ENCODE results near the gene DIMT1. TPM values are rescaled to one million over a fixed set of nuclear protein-coding genes. Genes with fewer than 3 reads are reported as not detected.

The DIMT1 gene
- total RNA-seq: 10 to 100 TPM; 26.9 to 29.0 TPM

GRCh38 chr5:62403411-62404250 lies at the start of gene DIMT1:
DIMT1 (minus strand) TSS chr5:62403905; CDS start chr5:62403772, 133 bp downstream.
- peak within 1 kb of the TSS; percentile 92 for H3K4me3 Mint-ChIP-seq
- peaks cover 16% of the 10 kb centered on the region for H3K36me3 Mint-ChIP-seq

GRCh38 chr5:62450259-62450658 lies 46.6 kb upstream of the DIMT1 start:
- DNase-seq: no peak
- POLR2A ChIA-PET: no interaction called here
- H3K27me3 Mint-ChIP-seq: no peaks in the 10 kb centered on the region
- no peak overlapping the region for H3K27ac Mint-ChIP-seq
- H3K9me3 Mint-ChIP-seq: no peaks in the 10 kb centered on the region
- no peak overlapping the region for H3K4me3 Mint-ChIP-seq
- no peak for ATAC-seq (ENCODE audit: low read depth)
- H3K36me3 Mint-ChIP-seq: peaks cover 3% of the 10 kb centered on the region
- H3K4me1 Mint-ChIP-seq: peaks cover 1% of the 10 kb centered on the region

More at GRCh38 chr5:62403411-62404250, at the start of gene DIMT1:
- Mint-ChIP-seq H3K9me3 (no peaks in the 10 kb centered on the region), H3K4me1 (peaks cover 24% of the 10 kb centered on the region), H3K27ac (peak within 1 kb of the TSS; percentile 95), H3K27me3 (no peaks in the 10 kb centered on the region)
- ATAC-seq (ENCODE audit: low read depth): peak; percentile 94
- peak; percentile 91 for DNase-seq
- POLR2A ChIA-PET: interaction anchor here (0.6 to 4.0 kb wide), 13 partner anchors 9 to 1240 kb away, joined by 3 to 55 read pairs (median 4); partner anchors contain the start of genes IPO11 and KIF2A

- POLR2A ChIA-PET: no interaction called here
- no peaks in the 10 kb centered on the region for H3K9me3 Mint-ChIP-seq
- H3K27ac Mint-ChIP-seq: no peak overlapping the region
- ATAC-seq (ENCODE audit: low read depth) (no peak), DNase-seq (no peak)
- H3K4me3 Mint-ChIP-seq: no peak overlapping the region
- H3K4me1 Mint-ChIP-seq: peaks cover 1% of the 10 kb centered on the region
- H3K27me3 Mint-ChIP-seq: no peaks in the 10 kb centered on the region
- peaks cover 3% of the 10 kb centered on the region for H3K36me3 Mint-ChIP-seq
These were observed 44.8 kb upstream of the DIMT1 start for GRCh38 chr5:62448528-62448927.

- H3K27ac Mint-ChIP-seq: no peak overlapping the region
- no peaks in the 10 kb centered on the region for H3K36me3 Mint-ChIP-seq
- DNase-seq (no peak), ATAC-seq (ENCODE audit: low read depth) (no peak)
- H3K4me3 Mint-ChIP-seq: no peak overlapping the region
- H3K4me1 Mint-ChIP-seq: peaks cover 3% of the 10 kb centered on the region
- no peaks in the 10 kb centered on the region for H3K9me3 Mint-ChIP-seq
- H3K27me3 Mint-ChIP-seq: no peaks in the 10 kb centered on the region
- POLR2A ChIA-PET: no interaction called here
These were observed 28.9 kb upstream of the DIMT1 start for GRCh38 chr5:62432621-62433064.

- ATAC-seq (ENCODE audit: low read depth) (no peak), DNase-seq (no peak)
- H3K4me1 Mint-ChIP-seq: peaks cover 3% of the 10 kb centered on the region
- no peaks in the 10 kb centered on the region for H3K27me3 Mint-ChIP-seq
- H3K36me3 Mint-ChIP-seq: no peaks in the 10 kb centered on the region
- H3K9me3 Mint-ChIP-seq: no peaks in the 10 kb centered on the region
- H3K4me3 Mint-ChIP-seq: no peak overlapping the region
- POLR2A ChIA-PET: no interaction called here
- H3K27ac Mint-ChIP-seq: no peak overlapping the region
These were observed 28.3 kb upstream of the DIMT1 start for GRCh38 chr5:62431735-62432620.

- POLR2A ChIA-PET: no interaction called here
- Mint-ChIP-seq H3K9me3 (no peaks in the 10 kb centered on the region), H3K4me1 (peaks cover 6% of the 10 kb centered on the region), H3K27me3 (no peaks in the 10 kb centered on the region), H3K4me3 (no peak overlapping the region), H3K27ac (no peak overlapping the region), H3K36me3 (peaks cover 10% of the 10 kb centered on the region)
- no peak for ATAC-seq (ENCODE audit: low read depth)
- no peak for DNase-seq
These were observed 21.1 kb upstream of the DIMT1 start for GRCh38 chr5:62424763-62425162.

- POLR2A ChIA-PET: no interaction called here
- Mint-ChIP-seq H3K4me1 (peaks cover 6% of the 10 kb centered on the region), H3K36me3 (peaks cover 13% of the 10 kb centered on the region), H3K4me3 (no peak overlapping the region), H3K27me3 (no peaks in the 10 kb centered on the region), H3K27ac (no peak overlapping the region), H3K9me3 (no peaks in the 10 kb centered on the region)
- ATAC-seq (ENCODE audit: low read depth) (no peak), DNase-seq (no peak)
These were observed 17.7 kb upstream of the DIMT1 start for GRCh38 chr5:62421414-62421813.

- POLR2A ChIA-PET: interaction anchor here (0.6 kb wide), 1 partner anchor 80 kb away, joined by 3 read pairs; no protein-coding TSS in a partner anchor
- Mint-ChIP-seq H3K4me3 (no peak overlapping the region), H3K27ac (no peak overlapping the region)
These were observed 15.9 kb upstream of the DIMT1 start for GRCh38 chr5:62419609-62420008.

GRCh38 chr5:62418462-62419076 lies 14.9 kb upstream of the DIMT1 start:
- ATAC-seq (ENCODE audit: low read depth) (no peak), DNase-seq (no peak)
- H3K4me1 Mint-ChIP-seq: peaks cover 12% of the 10 kb centered on the region
- H3K36me3 Mint-ChIP-seq: peaks cover 8% of the 10 kb centered on the region
- no peaks in the 10 kb centered on the region for H3K9me3 Mint-ChIP-seq
- no peak overlapping the region for H3K27ac Mint-ChIP-seq
- POLR2A ChIA-PET: no interaction called here
- no peaks in the 10 kb centered on the region for H3K27me3 Mint-ChIP-seq
- no peak overlapping the region for H3K4me3 Mint-ChIP-seq

More at GRCh38 chr5:62419609-62420008, 15.9 kb upstream of the DIMT1 start:
- Mint-ChIP-seq H3K4me1 (peaks cover 7% of the 10 kb centered on the region), H3K36me3 (peaks cover 9% of the 10 kb centered on the region), H3K27me3 (no peaks in the 10 kb centered on the region), H3K9me3 (no peaks in the 10 kb centered on the region)
- no peak for ATAC-seq (ENCODE audit: low read depth)
- no peak for DNase-seq

GRCh38 chr5:62413711-62414110 lies 10.0 kb upstream of the DIMT1 start:
- peaks cover 2% of the 10 kb centered on the region for H3K36me3 Mint-ChIP-seq
- no peak for DNase-seq
- peaks cover 8% of the 10 kb centered on the region for H3K27me3 Mint-ChIP-seq
- no peaks in the 10 kb centered on the region for H3K9me3 Mint-ChIP-seq
- POLR2A ChIA-PET: interaction anchor here (0.5 to 2.8 kb wide), 2 partner anchors 10 to 158 kb away, joined by 4 to 55 read pairs; partner anchors contain the start of gene DIMT1
- H3K4me1 Mint-ChIP-seq: peaks cover 17% of the 10 kb centered on the region
- ATAC-seq (ENCODE audit: low read depth): no peak
- peak overlapping the region; percentile 86 for H3K4me3 Mint-ChIP-seq
- H3K27ac Mint-ChIP-seq: peak overlapping the region; percentile 88

- H3K27me3 Mint-ChIP-seq: peaks cover 8% of the 10 kb centered on the region
- ATAC-seq (ENCODE audit: low read depth): peak; percentile 98
- H3K4me1 Mint-ChIP-seq: peaks cover 17% of the 10 kb centered on the region
- peak; percentile 98 for DNase-seq
- H3K27ac Mint-ChIP-seq: peak within 1 kb of the TSS; percentile 88
- peak within 1 kb of the TSS; percentile 86 for H3K4me3 Mint-ChIP-seq
- POLR2A ChIA-PET: interaction anchor here (0.5 to 2.8 kb wide), 4 partner anchors 9 to 206 kb away, joined by 3 to 55 read pairs (median 4); partner anchors contain the start of genes DIMT1 and KIF2A
- no peaks in the 10 kb centered on the region for H3K9me3 Mint-ChIP-seq
- peaks cover 2% of the 10 kb centered on the region for H3K36me3 Mint-ChIP-seq
These were observed 9.0 kb upstream of the DIMT1 start, which contains the start of gene IPO11 for GRCh38 chr5:62412549-62413329. IPO11 (plus strand) TSS chr5:62412763; CDS start chr5:62437280, 24,517 bp downstream.

- Mint-ChIP-seq H3K4me1 (peaks cover 19% of the 10 kb centered on the region), H3K27me3 (no peaks in the 10 kb centered on the region), H3K4me3 (no peak overlapping the region), H3K36me3 (peaks cover 28% of the 10 kb centered on the region), H3K9me3 (no peaks in the 10 kb centered on the region), H3K27ac (peak overlapping the region; percentile 58)
- POLR2A ChIA-PET: interaction anchor here (0.7 to 1.7 kb wide), 2 partner anchors 8 to 159 kb away, joined by 5 to 6 read pairs; no protein-coding TSS in a partner anchor
- ATAC-seq (ENCODE audit: low read depth) (no peak), DNase-seq (no peak)
These were observed 8.3 kb downstream of the DIMT1 start for GRCh38 chr5:62395210-62395950.
